Measurements from ENCODE around the gene CDC37L1.
"Not testable (repeated sequence)": the region's sequence is repeated elsewhere in the genome, so short reads cannot be mapped to it uniquely, and the experiment has no call there.

The CDC37L1 gene

DNA sequence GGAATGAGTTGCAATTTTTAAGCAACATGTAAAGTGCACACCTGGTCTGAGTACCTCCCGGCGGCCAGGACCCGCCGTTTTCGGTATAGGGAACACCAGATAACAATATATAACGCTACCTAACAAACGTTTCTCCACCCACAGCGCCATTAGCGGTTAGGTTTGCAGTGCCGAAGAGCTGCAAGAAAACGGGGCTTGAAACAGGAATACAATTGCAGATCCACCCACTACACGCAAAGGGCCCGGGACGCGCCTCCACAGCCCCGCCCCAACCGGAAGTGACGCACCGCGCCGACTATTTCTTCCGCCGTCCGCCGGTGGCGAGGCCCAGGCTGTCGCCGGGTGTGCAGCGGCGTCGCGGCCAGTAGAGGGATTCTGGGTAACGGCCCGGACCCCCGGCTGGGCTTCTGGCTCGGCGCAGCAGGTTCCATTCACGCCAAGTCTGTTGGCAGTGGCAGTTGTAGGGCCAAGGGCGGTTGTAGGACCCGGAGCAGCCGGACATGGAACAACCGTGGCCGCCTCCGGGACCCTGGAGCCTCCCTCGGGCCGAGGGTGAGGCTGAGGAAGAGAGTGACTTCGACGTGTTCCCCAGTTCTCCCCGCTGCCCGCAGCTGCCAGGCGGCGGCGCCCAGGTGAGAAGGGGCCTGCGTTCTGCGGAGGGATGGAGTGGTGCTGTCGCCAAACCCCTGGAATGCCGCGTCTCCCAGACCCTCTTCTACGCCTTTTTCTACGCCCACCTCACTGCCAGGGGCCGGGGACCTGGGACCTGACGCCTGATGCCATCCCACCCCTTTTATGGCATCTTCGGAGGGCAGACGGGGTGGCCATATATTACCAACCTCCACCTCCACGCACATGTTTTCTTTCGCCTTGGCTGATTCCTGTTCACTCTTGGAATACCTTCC is at the start of gene CDC37L1:
Gene CDC37L1, plus strand, starts transcription at position 302 of the 905 bp plus-strand sequence. Its CDS starts 199 bp downstream, at position 501.
- DNase-seq = peak; percentile 96 to 98

DNA sequence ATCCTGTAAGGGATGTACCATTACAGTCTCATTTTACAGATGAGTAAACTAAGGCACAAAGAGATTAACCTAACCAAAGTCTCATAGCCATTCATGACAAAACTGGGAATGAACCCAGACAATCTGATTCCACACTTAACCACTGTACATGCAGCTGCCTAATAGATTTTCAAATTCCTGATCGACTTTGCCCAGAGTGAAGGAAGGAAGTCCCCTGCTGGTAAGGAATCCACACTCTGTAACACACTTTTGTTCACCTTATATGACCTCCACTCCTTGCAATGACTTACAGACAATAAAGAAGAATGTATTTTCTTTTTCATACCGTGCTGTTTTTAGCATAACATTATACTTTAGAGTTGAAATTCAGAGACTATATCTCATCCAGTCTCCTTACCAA is 48.5 kb upstream of the CDC37L1 start:
- DNase-seq = no peak

DNA sequence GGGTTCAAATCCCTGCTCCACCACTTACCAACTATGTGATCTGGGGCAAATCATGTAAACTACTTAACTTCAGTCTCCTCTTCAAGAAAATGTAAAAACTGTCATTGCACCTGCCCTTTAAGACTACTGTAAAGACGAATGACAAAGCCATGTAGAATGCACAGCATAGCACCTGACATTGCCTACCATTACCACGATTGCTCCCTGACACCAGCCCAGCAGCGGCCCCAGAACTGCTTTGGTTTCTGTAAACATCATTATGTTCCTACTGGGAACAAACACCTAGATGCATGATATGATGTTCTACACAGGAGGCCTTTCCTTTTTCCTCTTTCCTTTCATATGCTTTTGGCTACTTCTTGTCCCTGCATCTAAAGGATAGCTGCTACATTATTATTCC is 40.4 kb upstream of the CDC37L1 start:
- no peak for DNase-seq

DNA sequence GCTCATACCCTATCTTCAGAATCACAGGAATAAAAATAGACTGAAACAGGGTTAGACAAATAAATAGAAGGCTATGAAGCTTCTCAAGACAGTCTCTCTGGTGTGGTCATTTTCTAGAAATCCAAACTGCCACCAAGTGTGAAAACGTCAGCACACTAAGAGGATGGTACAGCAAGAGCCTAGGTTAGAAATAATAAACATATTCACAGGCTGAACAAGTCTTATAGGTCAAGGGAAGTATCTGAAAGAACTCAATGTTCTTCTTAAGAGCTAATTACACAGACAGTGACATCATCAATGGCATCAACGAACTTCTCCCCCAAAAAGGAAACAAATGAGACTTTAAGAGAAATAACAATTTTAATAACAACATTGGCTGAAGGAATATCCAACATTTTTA is 39.9 kb upstream of the CDC37L1 start:
- no peak for DNase-seq

DNA sequence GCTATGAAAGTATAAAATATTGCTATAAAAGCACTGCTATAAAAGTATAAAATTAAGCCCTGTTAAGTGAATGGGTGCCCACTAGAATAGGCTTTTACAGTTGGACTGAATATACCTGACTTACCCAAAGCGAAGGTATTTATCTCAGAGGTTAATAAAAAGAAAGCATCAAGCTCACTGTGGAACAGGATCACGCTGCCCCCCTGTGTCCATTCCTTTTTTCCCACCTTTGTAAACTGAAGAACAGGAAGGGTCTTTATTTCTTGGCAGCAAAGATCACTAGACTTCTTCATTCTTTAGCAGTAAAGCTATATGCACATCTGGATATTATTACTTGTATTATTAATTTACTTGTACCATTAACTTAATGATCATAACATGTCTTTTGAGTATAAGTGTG is 39.3 kb upstream of the CDC37L1 start:
- DNase-seq = no peak

DNA sequence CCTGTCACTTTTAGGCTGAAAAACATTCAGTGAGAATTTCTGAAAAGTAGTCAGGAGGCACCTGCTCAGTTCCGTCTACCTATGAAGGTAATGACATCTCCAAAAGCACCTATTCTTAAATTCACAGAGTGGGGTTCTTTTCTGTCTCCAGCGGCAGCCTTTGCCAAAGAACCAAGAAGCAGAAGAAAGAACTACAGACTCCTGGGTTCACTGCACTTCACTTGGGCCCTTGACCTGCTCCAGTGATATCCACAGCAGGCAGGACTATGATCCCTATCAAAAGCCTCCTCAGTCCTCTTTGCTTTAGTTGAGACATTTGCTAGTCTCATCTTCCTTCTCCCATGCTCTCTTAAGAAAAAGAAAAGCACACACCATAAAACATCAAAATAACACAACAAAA is 37.0 kb upstream of the CDC37L1 start:
- DNase-seq = no peak

DNA sequence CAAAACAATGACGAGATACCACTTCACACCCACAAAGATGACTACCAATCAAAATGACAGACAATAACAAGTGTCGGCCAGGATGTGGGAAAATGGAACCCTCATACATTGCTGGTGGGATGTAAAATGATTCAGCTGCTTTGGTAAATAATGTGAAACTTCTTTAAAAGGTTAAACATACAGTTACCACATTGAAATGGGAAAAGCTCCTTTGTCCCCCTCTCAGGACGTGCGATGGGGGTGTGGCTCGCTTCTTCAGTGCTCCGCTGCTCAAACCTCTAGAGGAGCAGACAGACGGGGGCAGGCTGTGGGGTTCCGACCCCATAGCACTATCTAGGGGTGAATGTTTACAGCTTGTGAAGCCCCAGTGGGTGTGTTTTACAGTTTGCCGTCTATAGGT is 25.3 kb upstream of the CDC37L1 start:
- DNase-seq = no peak

DNA sequence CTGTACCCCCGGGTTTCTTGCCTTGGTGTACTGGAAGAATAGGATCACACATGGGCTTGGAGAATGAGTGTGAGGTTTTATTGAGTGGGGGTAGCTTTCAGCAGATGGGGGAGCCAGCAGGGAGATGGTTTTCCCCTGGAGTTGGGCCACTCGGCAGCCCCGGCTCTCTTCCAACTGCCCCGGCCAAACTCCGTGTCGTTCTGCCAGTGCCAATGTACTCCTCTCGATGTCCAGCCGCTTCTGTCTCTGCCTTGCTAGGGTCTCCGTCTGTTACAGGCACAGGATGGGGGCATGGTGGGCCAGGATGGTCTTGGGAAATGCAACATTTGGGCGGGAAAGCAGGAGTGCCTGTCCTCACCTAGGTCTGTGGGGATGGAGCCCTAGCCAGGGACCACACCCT is 24.8 kb upstream of the CDC37L1 start:
- DNase-seq = no peak

DNA sequence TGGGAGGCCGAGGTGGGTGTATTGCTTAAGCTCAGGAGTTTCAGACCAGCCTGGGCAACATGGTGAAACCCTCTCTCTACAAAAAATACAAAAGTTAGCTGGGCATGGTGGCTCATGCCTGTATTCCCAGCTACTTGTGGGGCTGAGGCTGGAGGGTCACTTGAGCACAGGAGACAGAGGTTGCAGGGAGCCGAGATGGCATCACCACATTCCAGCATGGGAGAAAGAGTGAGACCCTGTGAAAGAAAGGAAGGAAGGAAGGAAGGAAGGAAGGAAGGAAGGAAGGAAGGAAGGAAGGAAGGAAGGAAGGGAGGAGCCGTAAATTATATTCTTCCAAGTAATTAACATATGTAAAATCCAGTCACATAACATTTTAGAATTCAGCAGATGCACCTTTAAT is 23.2 kb upstream of the CDC37L1 start:
- DNase-seq = not testable (repeated sequence)

DNA sequence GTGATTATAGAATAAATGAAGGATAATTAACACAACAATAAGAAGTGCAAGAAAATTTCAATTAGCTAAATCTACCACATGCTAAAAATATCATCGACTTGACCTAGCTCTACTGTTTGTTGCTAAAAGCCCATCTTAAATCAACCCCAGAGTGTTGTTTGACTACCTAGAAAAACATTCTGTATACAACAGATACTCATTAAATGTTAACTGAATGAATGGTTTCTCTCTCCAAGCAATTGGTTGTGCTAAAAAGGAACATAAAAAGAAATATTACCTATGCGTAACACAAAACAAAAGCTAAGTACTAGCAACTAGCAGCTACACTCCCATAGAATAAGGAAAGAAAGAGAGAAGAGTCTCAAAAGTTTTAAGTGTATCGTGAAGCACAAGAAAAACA is 22.7 kb upstream of the CDC37L1 start:
- no peak for DNase-seq

DNA sequence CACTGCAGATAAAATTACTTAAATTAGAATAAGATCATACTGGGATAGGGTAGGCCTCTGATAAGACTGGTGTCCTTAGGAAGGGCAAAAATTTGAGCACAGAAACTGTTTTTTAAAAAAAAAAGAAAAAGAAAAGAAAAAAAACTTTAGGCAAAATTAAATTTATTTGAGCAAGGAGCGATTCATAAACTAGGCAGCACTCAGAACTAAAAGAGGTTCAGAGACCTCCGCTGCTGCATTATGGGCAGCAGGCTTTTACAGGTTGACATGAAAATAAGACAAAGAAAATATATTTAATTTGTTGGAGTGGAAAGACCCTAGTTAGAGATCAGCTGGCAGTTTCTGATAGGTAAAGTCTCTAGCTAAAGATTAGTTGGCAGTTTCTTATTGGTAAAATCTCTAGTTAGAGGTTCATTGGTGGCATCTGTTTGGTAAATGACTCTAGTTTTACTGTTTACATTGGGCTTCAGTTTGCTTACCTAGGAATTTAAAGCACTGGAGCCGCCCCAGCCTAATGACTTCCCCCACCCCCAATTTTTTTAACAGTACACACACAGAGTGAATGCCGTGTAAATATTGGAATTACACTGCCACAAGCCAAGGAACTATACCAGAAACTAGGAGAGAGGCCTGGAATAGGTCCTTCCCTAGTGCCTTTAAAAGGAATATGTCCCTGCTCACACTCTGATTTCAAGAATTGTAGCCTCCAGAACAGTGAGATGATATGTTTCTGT is 21.8 kb upstream of the CDC37L1 start:
- DNase-seq = no peak

DNA sequence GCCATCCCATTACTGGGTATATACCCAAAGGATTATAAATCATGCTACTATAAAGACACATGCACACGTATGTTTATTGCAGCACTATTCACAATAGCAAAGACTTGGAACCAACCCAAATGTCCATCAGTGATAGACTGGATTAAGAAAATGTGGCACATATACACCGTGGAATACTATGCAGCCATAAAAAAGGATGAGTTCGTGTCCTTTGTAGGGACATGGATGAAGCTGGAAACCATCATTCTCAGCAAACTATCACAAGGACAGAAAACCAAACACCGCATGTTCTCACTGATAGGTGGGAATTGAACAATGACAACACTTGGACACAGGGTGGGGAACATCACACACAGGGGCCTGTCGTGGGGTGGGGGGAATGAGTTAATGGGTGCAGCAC is 18.7 kb upstream of the CDC37L1 start:
- not testable (repeated sequence) for DNase-seq

DNA sequence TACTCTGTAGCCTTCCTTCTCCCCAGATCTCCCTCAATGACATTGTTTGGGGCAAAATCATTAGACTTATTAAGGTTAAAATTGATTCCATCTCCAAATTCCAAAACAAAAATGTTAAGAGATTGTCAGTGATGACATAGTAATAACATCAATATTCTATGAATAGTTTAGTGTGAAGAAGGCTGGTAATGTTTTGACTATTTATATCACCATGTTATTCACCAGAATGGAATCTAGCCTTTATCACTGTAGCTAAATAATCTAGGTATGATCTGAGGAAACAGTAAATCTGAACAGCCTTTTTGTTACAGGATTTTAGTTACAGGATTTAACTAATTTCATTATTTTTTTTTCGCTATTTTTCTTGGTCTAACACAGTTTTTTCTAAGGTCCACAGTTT is 18.2 kb upstream of the CDC37L1 start:
- no peak for DNase-seq

DNA sequence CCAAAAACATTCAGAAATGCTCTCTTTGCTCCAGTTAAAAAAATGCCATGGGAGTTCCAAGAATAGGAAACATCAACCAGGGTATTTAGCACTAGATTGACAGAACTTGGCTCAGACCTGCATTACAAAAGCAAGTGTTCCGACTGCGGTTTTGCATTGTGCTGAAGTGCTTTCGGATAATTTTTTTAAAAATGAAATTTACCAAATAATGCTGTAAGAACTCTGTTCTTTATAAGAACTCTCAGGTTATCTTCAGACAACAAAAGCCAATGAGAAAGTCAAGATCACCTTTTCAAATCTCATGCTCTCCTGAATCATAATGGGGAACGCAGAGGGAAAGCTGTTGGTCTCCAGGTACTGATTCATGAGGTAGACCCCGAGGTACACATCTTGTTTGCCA is 17.8 kb upstream of the CDC37L1 start:
- no peak for DNase-seq

DNA sequence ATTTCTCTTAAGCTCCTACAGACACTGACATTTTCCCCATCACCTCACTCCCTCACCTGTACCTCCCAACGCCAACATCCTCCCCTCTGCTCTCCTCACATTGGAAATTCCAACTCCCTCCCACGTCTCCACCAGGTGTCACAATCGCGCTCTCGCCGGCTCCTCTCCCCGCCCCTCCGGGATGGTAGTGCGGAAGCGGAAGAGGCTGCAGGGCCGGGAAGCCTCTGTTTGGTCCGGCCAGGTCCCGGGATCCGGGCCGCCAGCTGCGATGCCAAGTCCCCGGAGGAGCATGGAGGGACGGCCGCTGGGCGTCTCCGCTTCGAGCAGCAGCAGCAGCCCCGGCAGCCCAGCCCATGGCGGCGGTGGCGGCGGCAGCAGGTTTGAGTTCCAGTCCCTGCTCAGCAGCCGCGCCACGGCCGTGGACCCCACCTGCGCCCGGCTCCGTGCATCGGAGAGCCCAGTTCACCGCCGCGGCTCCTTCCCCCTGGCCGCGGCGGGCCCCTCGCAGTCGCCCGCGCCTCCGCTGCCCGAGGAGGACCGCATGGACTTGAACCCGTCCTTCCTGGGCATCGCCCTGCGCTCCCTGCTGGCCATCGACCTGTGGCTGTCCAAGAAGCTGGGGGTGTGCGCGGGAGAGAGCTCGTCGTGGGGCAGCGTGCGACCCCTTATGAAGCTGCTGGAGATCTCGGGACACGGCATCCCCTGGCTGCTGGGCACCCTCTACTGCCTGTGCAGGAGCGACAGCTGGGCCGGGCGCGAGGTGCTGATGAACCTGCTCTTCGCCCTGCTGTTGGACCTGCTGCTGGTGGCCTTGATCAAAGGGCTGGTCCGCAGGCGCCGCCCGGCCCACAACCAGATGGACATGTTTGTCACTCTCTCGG is 17.0 kb upstream of the CDC37L1 start, which contains the start of gene PLPP6:
Gene PLPP6, plus strand, starts transcription at position 187 of the 881 bp plus-strand sequence. Its CDS starts 82 bp downstream, at position 269.
- peak; percentile 77 to 79 for DNase-seq

DNA sequence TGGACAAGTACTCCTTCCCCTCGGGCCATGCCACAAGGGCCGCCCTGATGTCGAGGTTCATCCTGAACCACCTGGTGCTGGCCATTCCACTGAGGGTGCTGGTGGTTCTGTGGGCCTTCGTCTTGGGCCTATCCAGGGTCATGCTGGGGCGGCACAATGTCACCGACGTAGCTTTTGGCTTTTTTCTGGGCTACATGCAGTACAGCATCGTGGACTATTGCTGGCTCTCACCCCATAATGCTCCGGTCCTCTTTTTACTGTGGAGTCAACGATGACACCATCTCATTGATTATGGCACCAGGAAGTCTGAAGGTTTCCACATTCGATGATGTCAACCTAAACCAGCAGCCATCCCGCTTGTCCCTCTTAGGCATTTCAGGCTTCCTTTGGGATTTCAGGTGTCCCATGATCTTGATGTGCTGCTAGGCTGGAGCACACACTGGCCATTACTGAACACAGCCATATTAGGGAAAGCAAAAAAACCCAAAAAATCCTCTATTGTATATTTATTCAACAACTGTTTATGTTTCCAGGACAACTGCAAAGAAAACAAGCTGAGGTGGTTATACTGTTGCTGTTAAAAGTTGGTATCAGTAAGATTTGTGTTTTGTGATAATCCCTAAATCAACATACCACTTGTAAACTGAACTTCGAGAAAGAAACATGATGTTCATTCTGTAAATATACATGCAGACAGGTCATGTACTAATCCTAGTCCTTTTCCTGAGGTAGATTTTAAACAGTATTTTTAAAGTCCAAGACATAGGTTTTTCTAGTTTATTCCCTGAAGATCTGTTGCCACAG is 16.2 kb upstream of the CDC37L1 start:
- no peak for DNase-seq

DNA sequence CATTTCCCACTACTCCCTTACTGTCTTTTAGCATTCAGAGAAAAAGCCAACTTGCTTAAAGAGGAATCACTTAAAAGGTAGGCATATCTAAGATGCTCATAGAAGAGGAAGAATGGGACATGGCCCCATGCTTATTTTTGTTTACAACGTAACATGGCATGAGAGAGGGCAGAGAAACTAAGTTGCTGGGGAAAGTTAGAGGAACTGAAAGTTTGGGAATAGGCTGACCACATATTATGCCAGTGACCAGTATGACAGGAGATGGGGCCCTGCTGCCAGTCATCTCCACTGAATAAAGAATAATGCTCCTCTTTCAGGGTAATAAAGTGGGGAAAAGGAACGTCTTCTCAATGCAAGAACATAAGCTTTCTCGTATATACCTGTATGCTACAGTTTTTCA is 15.4 kb upstream of the CDC37L1 start:
- DNase-seq = no peak

DNA sequence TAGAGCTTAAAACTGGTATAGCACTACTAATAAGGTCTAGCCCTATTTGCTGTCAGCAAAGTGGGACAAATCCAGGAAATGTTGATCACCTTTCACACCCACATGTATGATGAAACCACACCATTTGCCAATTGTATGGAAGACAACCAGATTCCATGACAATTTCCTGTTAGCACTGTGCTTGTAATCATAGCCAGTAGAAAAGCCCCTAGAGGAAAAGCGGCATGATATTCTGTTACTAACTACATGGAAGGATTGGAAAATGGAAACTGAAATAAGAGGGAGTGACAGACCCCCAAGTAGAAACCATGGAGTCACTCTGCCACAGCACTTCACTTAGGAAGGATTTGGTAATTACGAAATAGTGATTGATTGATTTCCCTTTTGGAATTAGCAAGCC is 14.0 kb upstream of the CDC37L1 start:
- no peak for DNase-seq

DNA sequence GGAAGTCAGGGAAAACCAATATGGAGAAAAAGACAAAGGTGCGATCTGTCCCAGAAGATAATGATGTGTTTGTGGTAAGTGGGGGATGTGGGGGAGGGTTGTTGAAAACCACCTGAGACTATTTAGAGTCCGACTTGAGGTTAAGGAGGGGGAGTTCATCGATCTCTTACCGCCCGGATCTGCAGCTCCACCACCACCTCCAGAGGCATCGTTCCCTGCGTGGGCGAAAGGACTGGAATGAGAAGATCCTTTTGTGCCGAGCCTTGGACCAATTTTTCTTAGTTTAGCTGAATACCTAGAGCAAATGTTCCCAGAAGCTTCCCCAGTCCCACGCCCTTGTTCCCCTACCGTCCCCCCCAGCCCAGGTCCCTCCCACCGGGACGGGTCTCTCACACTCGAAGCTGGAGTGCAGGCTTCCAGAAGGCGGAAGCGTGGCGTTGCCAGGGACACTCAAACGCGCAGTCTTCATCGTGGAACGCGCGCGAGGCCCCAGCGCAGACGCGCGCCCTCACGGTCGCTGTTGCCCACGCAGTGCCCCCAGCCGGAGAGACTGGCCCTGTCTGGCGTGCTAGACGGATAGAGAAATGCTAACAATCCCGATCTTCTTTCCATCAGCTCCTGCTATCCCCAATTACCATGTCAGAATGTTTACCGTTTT is 13.2 kb upstream of the CDC37L1 start, which contains the start of gene SPATA6L:
Gene SPATA6L, minus strand, starts transcription at position 439 of the 658 bp plus-strand sequence. Its CDS starts 230 bp downstream, at position 209.
- DNase-seq = peak; percentile 43 to 48

DNA sequence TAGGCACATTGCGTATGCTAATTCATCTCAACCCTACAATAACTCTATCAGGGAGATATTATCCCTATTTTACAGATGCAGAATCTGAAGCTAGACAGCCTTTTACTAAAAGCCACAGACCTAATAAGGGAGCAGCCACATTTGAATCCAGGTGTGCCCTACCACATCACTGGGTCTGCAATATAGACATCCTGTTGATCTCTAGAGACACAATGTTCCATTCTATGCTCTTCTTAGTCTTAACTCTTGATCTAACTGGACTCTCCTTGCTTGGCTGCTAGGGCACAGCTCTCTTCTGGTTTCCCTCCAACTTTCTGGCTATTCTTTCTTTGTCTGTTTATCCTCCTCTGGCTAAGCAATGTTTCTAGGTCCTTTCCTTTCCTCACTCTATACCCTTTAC is 11.7 kb upstream of the CDC37L1 start:
- no peak for DNase-seq

DNA sequence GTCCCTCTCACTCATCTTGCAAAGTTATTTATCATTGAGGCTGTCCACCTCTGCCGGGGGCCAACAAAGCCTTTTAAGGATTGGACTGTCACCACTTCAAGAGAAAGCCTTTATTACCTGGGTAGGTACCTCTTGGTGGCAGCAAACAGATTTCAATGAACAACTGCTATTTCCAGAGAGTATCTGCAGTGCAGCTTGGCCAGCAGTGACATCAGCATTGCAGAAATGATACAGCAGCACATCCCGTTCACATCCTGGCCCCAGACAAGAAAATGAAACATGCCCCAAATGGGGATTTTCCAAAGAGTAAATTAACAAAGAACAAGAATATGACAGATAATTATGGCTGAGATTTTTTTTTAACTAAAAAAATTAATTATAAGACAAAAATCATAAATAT is 10.8 kb upstream of the CDC37L1 start:
- DNase-seq = no peak
